Peyer's patch (tissue), 4 donors: Measurements from ENCODE around the gene CDH2. TPM values are rescaled to one million over a fixed set of nuclear protein-coding genes. Genes with fewer than 3 reads are reported as not detected.

Source experiments
- DNase-seq, 3 donors: peaks; one replicate each; pipeline ENCODE4 v3.0.0-alpha.2; 2017 to 2019
- H3K27ac ChIP-seq, 4 donors: fragments of 200-600 bp; sonication (generic); one replicate each; pipeline ENCODE4 v1.5.1; 2016 to 2019
- H3K27me3 ChIP-seq, 2 donors: fragments of 200-600 bp; sonication (generic); one replicate each; pipeline ENCODE4 v1.5.1; 2019
- H3K36me3 ChIP-seq, 3 donors: fragments of 200-600 bp; sonication (generic); one replicate each; pipeline ENCODE4 v1.5.1; 2016 to 2019
- H3K4me1 ChIP-seq, 4 donors: fragments of 200-600 bp; sonication (generic); one replicate each; pipeline ENCODE4 v1.5.1; 2016 to 2019
- H3K4me3 ChIP-seq, 4 donors: fragments of 200-600 bp; sonication (generic); 1 replicate in 3 of 4; 2 replicates in 1 of 4; pipeline ENCODE4 v1.5.1; 2016 to 2019; ENCODE audit warnings: mild to moderate bottlenecking in 1 of 4
- H3K9me3 ChIP-seq, 4 donors: fragments of 200-600 bp; sonication (generic); one replicate each; pipeline ENCODE4 v1.5.1; 2016 to 2019; ENCODE audit warnings: mild to moderate bottlenecking in 1 of 4
- CTCF ChIP-seq, 6 experiments: fragments of 450-650 bp in 4 of 6; fragments of 200-600 bp in 2 of 6; sonication (generic) in 1 of 6; IDR thresholded peaks; one replicate each; pipeline ENCODE4 v1.5.1; 2017 to 2019; ENCODE audit warnings: antibody characterized with exemption in 6 of 6, mild to moderate bottlenecking in 3 of 6, moderate library complexity in 1 of 6
- POLR2A ChIP-seq, 2 donors: fragments of 450-650 bp; IDR thresholded peaks; one replicate each; pipeline ENCODE4 v1.5.1; 2017; ENCODE audit warnings: antibody characterized with exemption in 2 of 2, mild to moderate bottlenecking in 2 of 2, moderate library complexity in 2 of 2
- total RNA-seq, 4 donors: library from RNA; depleted of rRNA; stranded (reverse); fragments of >200 nt; gene quantifications; one replicate each; pipeline ENCODE4 v1.1.0, GENCODE V29; 2016

Gene CDH2
- total RNA-seq, 4 donors from 2014 or later = 0.66 to 1.3 TPM; not detected in 2

GRCh38 chr18:28041366-28041765 is 135.6 kb downstream of the CDH2 start:
- Histone ChIP-seq H3K27ac (no peak overlapping the region), H3K9me3 (no peaks in the 10 kb centered on the region), H3K4me3 (no peak overlapping the region), H3K27me3 (no peaks in the 10 kb centered on the region), H3K36me3 (no peaks in the 10 kb centered on the region), H3K4me1 (no peaks in the 10 kb centered on the region)
- no peak for DNase-seq
- no peak for TF ChIP-seq POLR2A (IDR thresholded peaks at IDR 0.05)
- no peak for TF ChIP-seq CTCF (IDR thresholded peaks at IDR 0.05)

GRCh38 chr18:28040716-28041115 is 136.2 kb downstream of the CDH2 start:
- no peaks in the 10 kb centered on the region for H3K27me3 ChIP-seq
- no peak overlapping the region for H3K27ac ChIP-seq
- H3K36me3 ChIP-seq = no peaks in the 10 kb centered on the region
- no peak overlapping the region for H3K4me3 ChIP-seq
- no peak for DNase-seq
- TF ChIP-seq POLR2A (IDR thresholded peaks at IDR 0.05) = no peak
- TF ChIP-seq CTCF (IDR thresholded peaks at IDR 0.05) = no peak
- H3K4me1 ChIP-seq = no peaks in the 10 kb centered on the region
- no peaks in the 10 kb centered on the region for H3K9me3 ChIP-seq

GRCh38 chr18:28040211-28040610 is 136.7 kb downstream of the CDH2 start:
- no peaks in the 10 kb centered on the region for H3K36me3 ChIP-seq
- no peak overlapping the region for H3K4me3 ChIP-seq
- H3K4me1 ChIP-seq = no peaks in the 10 kb centered on the region
- H3K9me3 ChIP-seq = no peaks in the 10 kb centered on the region
- no peaks in the 10 kb centered on the region for H3K27me3 ChIP-seq
- TF ChIP-seq CTCF (IDR thresholded peaks at IDR 0.05) (no peak), POLR2A (IDR thresholded peaks at IDR 0.05) (no peak)
- no peak for DNase-seq
- H3K27ac ChIP-seq = no peak overlapping the region

GRCh38 chr18:28039691-28040090 is 137.2 kb downstream of the CDH2 start:
- no peak for DNase-seq
- no peak overlapping the region for H3K4me3 ChIP-seq
- no peaks in the 10 kb centered on the region for H3K36me3 ChIP-seq
- TF ChIP-seq CTCF (IDR thresholded peaks at IDR 0.05) (no peak), POLR2A (IDR thresholded peaks at IDR 0.05) (no peak)
- H3K4me1 ChIP-seq = no peaks in the 10 kb centered on the region
- no peaks in the 10 kb centered on the region for H3K9me3 ChIP-seq
- H3K27me3 ChIP-seq = no peaks in the 10 kb centered on the region
- H3K27ac ChIP-seq = no peak overlapping the region

GRCh38 chr18:28039078-28039477 is 137.9 kb downstream of the CDH2 start:
- Histone ChIP-seq H3K27ac (no peak overlapping the region), H3K4me1 (no peaks in the 10 kb centered on the region), H3K27me3 (no peaks in the 10 kb centered on the region), H3K4me3 (no peak overlapping the region), H3K9me3 (no peaks in the 10 kb centered on the region), H3K36me3 (no peaks in the 10 kb centered on the region)
- no peak for DNase-seq
- TF ChIP-seq CTCF (IDR thresholded peaks at IDR 0.05) (no peak), POLR2A (IDR thresholded peaks at IDR 0.05) (no peak)

GRCh38 chr18:28036488-28036887 is 140.4 kb downstream of the CDH2 start:
- no peak overlapping the region for H3K27ac ChIP-seq
- no peaks in the 10 kb centered on the region for H3K4me1 ChIP-seq
- H3K9me3 ChIP-seq = no peaks in the 10 kb centered on the region
- H3K4me3 ChIP-seq = no peak overlapping the region
- no peaks in the 10 kb centered on the region for H3K27me3 ChIP-seq
- no peak for DNase-seq
- H3K36me3 ChIP-seq = no peaks in the 10 kb centered on the region
- TF ChIP-seq POLR2A (IDR thresholded peaks at IDR 0.05) (no peak), CTCF (IDR thresholded peaks at IDR 0.05) (no peak)
